HL-60 (cell line): ENCODE measurements around the gene WSB2.

ENCODE experiments used
- DNase-seq, 2 experiments: peaks; one replicate each; pipeline ENCODE4 v3.0.0-alpha.2; 2010 to 2020; ENCODE audit warnings: low read depth in 1 of 2, low spot score in 1 of 2
- H3K27ac ChIP-seq: fragments of 250-450 bp; sonication (Bioruptor Pico); replicated peaks from 2 replicates; pipeline ENCODE4 v1.5.1; 2020; ENCODE audit warnings: mild to moderate bottlenecking, moderate library complexity
- H3K27me3 ChIP-seq: fragments of 250-450 bp; sonication (Bioruptor Pico); 2 replicates; pipeline ENCODE4 v1.5.1; 2021; ENCODE audit warnings: mild to moderate bottlenecking, moderate library complexity; ENCODE audit not compliant: insufficient read depth, poor library complexity, severe bottlenecking
- H3K4me3 ChIP-seq: replicated peaks from 2 replicates; pipeline ENCODE4 v1.5.1; 2011; ENCODE audit warnings: mild to moderate bottlenecking, control low read depth, low read length; ENCODE audit not compliant: insufficient read depth
- GABPA ChIP-seq: IDR thresholded peaks from 2 replicates; pipeline ENCODE4 v1.6.1; 2012; ENCODE audit warnings: low read depth
- POLR2AphosphoS5 ChIP-seq: IDR thresholded peaks from 2 replicates; pipeline ENCODE4 v1.6.1; 2012; ENCODE audit warnings: low read depth
- SPI1 ChIP-seq: IDR thresholded peaks from 2 replicates; pipeline ENCODE4 v1.6.1; 2012; ENCODE audit warnings: low read depth, mild to moderate bottlenecking, borderline replicate concordance
- TF ChIP-seq, protein P1 (sequence below): IDR thresholded peaks from 2 replicates; pipeline ENCODE4 v1.6.1; 2012; ENCODE audit warnings: low read depth; ENCODE audit not compliant: insufficient replicate concordance
- TF ChIP-seq, protein P2 (sequence below): IDR thresholded peaks from one replicate; pipeline ENCODE4 v1.5.1; 2011; ENCODE audit warnings: low read length, control low read depth, inconsistent platforms; ENCODE audit not compliant: insufficient read depth

Gene WSB2

DNA sequence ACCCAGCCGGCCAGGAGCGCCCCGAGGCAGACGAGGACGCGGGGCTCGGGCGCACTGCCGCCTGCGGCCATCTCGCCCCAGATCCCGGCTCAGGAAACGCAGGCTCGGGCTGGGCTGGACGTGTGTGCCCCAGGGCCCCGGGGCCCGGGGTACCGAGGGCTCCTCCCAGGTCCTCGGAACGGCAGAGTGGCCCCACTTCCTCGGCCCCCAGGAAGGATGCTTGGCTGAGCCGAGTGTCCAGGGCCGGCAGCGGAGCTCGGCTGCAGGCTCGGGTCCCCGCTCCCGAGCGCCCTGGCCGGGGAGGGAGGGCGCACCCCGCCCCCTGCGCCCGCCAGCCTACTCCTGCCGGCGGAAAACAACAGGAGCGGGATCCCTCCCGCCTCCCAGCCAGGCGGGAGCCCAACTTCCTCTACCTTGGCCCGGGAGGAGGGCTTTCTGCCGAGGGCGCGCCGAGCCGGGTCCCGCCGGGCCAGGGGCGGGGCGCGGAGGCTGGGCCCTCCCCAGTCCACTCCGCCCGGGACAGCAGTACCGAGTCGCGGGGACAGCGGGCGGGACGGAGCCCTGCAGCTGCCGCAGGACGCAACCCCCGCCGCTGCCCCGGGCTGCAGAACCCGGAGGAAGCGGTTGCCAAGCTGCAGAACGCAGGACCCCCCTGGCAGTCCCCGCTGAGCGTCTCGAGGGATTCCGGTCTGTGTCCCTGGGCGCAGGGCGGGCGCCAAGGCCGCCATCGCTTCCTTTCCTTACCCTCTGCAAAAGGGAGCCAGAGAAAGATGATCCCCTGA is 42.8 kb upstream of the WSB2 start, which contains the start of gene VSIG10:
VSIG10 (minus strand) TSS at position 411 of the 782 bp plus-strand sequence; CDS start at position 71, 340 bp downstream.
- H3K27me3 ChIP-seq, result peaks cover 16% of the 10 kb centered on the region
- peak; percentile 5 to 29 for DNase-seq
- H3K27ac ChIP-seq, result no peak within 1 kb of the TSS
- peak within 1 kb of the TSS; percentile 59 for H3K4me3 ChIP-seq
- TF ChIP-seq, protein P1, sequence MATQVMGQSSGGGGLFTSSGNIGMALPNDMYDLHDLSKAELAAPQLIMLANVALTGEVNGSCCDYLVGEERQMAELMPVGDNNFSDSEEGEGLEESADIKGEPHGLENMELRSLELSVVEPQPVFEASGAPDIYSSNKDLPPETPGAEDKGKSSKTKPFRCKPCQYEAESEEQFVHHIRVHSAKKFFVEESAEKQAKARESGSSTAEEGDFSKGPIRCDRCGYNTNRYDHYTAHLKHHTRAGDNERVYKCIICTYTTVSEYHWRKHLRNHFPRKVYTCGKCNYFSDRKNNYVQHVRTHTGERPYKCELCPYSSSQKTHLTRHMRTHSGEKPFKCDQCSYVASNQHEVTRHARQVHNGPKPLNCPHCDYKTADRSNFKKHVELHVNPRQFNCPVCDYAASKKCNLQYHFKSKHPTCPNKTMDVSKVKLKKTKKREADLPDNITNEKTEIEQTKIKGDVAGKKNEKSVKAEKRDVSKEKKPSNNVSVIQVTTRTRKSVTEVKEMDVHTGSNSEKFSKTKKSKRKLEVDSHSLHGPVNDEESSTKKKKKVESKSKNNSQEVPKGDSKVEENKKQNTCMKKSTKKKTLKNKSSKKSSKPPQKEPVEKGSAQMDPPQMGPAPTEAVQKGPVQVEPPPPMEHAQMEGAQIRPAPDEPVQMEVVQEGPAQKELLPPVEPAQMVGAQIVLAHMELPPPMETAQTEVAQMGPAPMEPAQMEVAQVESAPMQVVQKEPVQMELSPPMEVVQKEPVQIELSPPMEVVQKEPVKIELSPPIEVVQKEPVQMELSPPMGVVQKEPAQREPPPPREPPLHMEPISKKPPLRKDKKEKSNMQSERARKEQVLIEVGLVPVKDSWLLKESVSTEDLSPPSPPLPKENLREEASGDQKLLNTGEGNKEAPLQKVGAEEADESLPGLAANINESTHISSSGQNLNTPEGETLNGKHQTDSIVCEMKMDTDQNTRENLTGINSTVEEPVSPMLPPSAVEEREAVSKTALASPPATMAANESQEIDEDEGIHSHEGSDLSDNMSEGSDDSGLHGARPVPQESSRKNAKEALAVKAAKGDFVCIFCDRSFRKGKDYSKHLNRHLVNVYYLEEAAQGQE, result no peak
- no peak for TF ChIP-seq POLR2AphosphoS5
- no peak; the same call in 1 of the 2 replicates for TF ChIP-seq SPI1
- TF ChIP-seq, protein P2, sequence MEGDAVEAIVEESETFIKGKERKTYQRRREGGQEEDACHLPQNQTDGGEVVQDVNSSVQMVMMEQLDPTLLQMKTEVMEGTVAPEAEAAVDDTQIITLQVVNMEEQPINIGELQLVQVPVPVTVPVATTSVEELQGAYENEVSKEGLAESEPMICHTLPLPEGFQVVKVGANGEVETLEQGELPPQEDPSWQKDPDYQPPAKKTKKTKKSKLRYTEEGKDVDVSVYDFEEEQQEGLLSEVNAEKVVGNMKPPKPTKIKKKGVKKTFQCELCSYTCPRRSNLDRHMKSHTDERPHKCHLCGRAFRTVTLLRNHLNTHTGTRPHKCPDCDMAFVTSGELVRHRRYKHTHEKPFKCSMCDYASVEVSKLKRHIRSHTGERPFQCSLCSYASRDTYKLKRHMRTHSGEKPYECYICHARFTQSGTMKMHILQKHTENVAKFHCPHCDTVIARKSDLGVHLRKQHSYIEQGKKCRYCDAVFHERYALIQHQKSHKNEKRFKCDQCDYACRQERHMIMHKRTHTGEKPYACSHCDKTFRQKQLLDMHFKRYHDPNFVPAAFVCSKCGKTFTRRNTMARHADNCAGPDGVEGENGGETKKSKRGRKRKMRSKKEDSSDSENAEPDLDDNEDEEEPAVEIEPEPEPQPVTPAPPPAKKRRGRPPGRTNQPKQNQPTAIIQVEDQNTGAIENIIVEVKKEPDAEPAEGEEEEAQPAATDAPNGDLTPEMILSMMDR, result no peak
- TF ChIP-seq GABPA, result no peak

DNA sequence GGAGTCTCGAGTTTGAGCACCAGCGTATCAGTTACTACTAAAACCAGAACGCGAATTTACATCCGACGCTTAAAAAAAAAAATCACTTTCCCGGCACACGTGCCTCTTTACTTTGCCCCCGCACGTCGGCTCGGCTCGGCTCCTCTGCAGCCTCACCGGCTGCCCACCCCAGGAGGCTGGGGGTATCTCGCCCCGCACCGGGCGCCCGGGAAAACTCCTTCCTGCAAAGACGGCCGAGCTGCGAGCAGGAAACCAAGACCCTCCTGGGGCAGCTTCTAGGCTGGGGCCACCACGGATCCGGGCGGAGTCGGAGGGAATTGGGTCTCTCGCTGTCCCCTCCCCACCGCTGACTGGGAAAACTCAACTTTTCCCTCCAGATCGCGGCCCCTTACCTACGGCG is 42.2 kb upstream of the WSB2 start:
- DNase-seq, result no peak
- TF ChIP-seq POLR2AphosphoS5 (no peak), SPI1 (no peak)
- TF ChIP-seq, protein P2, result no peak
- Histone ChIP-seq H3K4me3 (peak overlapping the region; percentile 59), H3K27me3 (peaks cover 16% of the 10 kb centered on the region), H3K27ac (no peak overlapping the region)

DNA sequence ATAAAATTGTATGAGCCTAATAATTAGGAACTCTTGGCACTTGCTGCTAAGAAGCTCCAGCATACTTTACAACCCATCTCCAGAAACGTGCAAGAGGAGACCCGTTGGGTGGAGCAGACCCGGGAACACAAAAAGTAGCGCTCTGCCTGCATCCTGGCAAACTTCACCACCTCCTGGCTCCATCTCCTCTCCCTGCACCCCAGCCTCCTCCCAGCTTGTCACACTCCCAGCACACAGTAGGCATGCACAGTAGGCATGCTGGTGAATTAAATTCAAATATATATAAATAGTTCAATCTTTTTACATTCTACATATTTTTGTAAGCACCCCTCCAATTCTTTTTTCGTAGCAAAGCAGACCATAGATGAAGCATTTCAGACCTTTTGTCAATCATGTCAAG is 41.6 kb upstream of the WSB2 start:
- Histone ChIP-seq H3K4me3 (no peak overlapping the region), H3K27ac (no peak overlapping the region), H3K27me3 (peaks cover 16% of the 10 kb centered on the region)
- TF ChIP-seq, protein P1, result no peak
- TF ChIP-seq, protein P2, result no peak
- TF ChIP-seq SPI1 (no peak), GABPA (no peak), POLR2AphosphoS5 (no peak)
- DNase-seq, result no peak

DNA sequence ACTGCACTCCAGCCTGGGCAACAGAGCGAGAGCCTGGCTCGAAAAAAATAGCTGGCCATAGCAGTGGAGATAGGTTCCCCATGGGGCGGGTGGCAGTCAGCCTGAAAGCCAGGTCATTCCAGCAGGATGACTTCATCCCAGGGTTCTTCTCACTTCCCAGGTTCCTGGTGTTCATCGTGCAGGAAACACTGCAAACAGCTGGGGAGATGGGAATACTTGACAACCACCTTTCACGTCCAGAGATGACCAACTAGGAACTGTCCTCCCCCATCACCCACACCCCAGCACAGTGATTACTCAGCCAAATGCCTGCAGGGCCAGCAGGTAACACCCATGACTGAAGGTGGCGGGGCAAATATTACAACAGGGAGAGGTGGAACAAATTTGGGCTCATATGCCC is 41.1 kb upstream of the WSB2 start:
- H3K4me3 ChIP-seq, result no peak overlapping the region
- no peak for DNase-seq
- TF ChIP-seq, protein P1, result no peak
- peaks cover 16% of the 10 kb centered on the region for H3K27me3 ChIP-seq
- no peak overlapping the region for H3K27ac ChIP-seq
